HCEC 1CT (cell line): ENCODE results near the gene IL13.
"Not testable (repeated sequence)": the region's sequence is repeated elsewhere in the genome, so short reads cannot be mapped to it uniquely, and the experiment has no call there.

ENCODE experiments used
- DNase-seq: peaks from one replicate; pipeline ENCODE4 v3.0.0-alpha.2; 2017

Gene IL13

GRCh38 chr5:132657676-132658380, at the start of gene IL13:
Gene IL13, plus strand, starts transcription at chr5:132658173. Its CDS starts 14 bp downstream, at chr5:132658187.
- DNase-seq = no peak

GRCh38 chr5:132611965-132612364, 46.0 kb upstream of the IL13 start:
- no peak for DNase-seq

- no peak for DNase-seq
Observed at GRCh38 chr5:132612846-132613245, 45.1 kb upstream of the IL13 start.

GRCh38 chr5:132621699-132622098, 36.3 kb upstream of the IL13 start:
- no peak for DNase-seq

- no peak for DNase-seq
Observed at GRCh38 chr5:132622608-132623007, 35.4 kb upstream of the IL13 start.

- DNase-seq = no peak
Observed at GRCh38 chr5:132627470-132627869, 30.5 kb upstream of the IL13 start.

GRCh38 chr5:132628814-132629213, 29.2 kb upstream of the IL13 start:
- no peak for DNase-seq

GRCh38 chr5:132629230-132629944, 28.6 kb upstream of the IL13 start:
- DNase-seq = no peak

- DNase-seq = not testable (repeated sequence)
Observed at GRCh38 chr5:132633587-132633986, 24.4 kb upstream of the IL13 start.

GRCh38 chr5:132635873-132636272, 22.1 kb upstream of the IL13 start:
- DNase-seq = no peak

- no peak for DNase-seq
Observed at GRCh38 chr5:132637241-132637640, 20.7 kb upstream of the IL13 start.

- DNase-seq = no peak
Observed at GRCh38 chr5:132639706-132640130, 18.3 kb upstream of the IL13 start.

GRCh38 chr5:132640613-132641012, 17.4 kb upstream of the IL13 start:
- DNase-seq = no peak

- no peak for DNase-seq
Observed at GRCh38 chr5:132641241-132641723, 16.7 kb upstream of the IL13 start.

- no peak for DNase-seq
Observed at GRCh38 chr5:132641841-132642240, 16.1 kb upstream of the IL13 start.

- DNase-seq = no peak
Observed at GRCh38 chr5:132644177-132644576, 13.8 kb upstream of the IL13 start.

GRCh38 chr5:132646583-132647266, 11.2 kb upstream of the IL13 start:
- DNase-seq = no peak

- DNase-seq = no peak
Observed at GRCh38 chr5:132647473-132647872, 10.5 kb upstream of the IL13 start.

GRCh38 chr5:132648355-132648754, 9.6 kb upstream of the IL13 start:
- no peak for DNase-seq

GRCh38 chr5:132651838-132652469, 6.0 kb upstream of the IL13 start:
- no peak for DNase-seq

GRCh38 chr5:132653716-132654115, 4.3 kb upstream of the IL13 start:
- no peak for DNase-seq

- DNase-seq = no peak
Observed at GRCh38 chr5:132655821-132656773, 1.9 kb upstream of the IL13 start.
